ENCODE results near the gene PTPRT.

GRCh38 chr20:42442716-42443115, 747.0 kb downstream of the PTPRT start:
- TF ChIP-seq CTCF (IDR thresholded peaks at IDR 0.05) (no peak), POLR2A (IDR thresholded peaks at IDR 0.05) (no peak)

All from uterus (tissue), 2 donors.